Activated CD8-positive, alpha-beta memory T cell treated with anti-CD3 and anti-CD28 coated beads, Interleukin-2, amount 50 U/mL, for 48 hours (primary cell): ENCODE results near the gene SYNM.

ENCODE experiments used
- DNase-seq: peaks from one replicate; pipeline ENCODE4 v3.0.0-alpha.2; 2020

Gene SYNM

GRCh38 chr15:99125061-99125891 lies 20.4 kb downstream of the SYNM start:
- DNase-seq = no peak

- no peak for DNase-seq
Measured at GRCh38 chr15:99126131-99126588, 21.3 kb downstream of the SYNM start.

- DNase-seq = no peak
Measured at GRCh38 chr15:99126930-99127329, 22.1 kb downstream of the SYNM start.

GRCh38 chr15:99127773-99128172 lies 22.9 kb downstream of the SYNM start:
- no peak for DNase-seq

- DNase-seq = no peak
Measured at GRCh38 chr15:99128411-99128810, 23.5 kb downstream of the SYNM start.

GRCh38 chr15:99129644-99130043 lies 24.8 kb downstream of the SYNM start:
- DNase-seq = no peak

GRCh38 chr15:99130314-99130713 lies 25.4 kb downstream of the SYNM start:
- DNase-seq = no peak

- DNase-seq = no peak
Measured at GRCh38 chr15:99130765-99131440, 26.0 kb downstream of the SYNM start.

GRCh38 chr15:99131441-99132023 lies 26.7 kb downstream of the SYNM start:
- DNase-seq = no peak

- no peak for DNase-seq
Measured at GRCh38 chr15:99132122-99132521, 27.2 kb downstream of the SYNM start.

- no peak for DNase-seq
Measured at GRCh38 chr15:99132634-99133287, 27.9 kb downstream of the SYNM start.

- DNase-seq = no peak
Measured at GRCh38 chr15:99134317-99134821, 29.5 kb downstream of the SYNM start.

GRCh38 chr15:99135194-99135593 lies 30.3 kb downstream of the SYNM start:
- DNase-seq = no peak

- DNase-seq = no peak
Measured at GRCh38 chr15:99137111-99137546, 32.2 kb downstream of the SYNM start.

- no peak for DNase-seq
Measured at GRCh38 chr15:99137877-99138276, 33.0 kb downstream of the SYNM start.

- DNase-seq = no peak
Measured at GRCh38 chr15:99138491-99138982, 33.7 kb downstream of the SYNM start.

- DNase-seq = no peak
Measured at GRCh38 chr15:99139276-99139675, 34.4 kb downstream of the SYNM start.

GRCh38 chr15:99140590-99140989 lies 35.7 kb downstream of the SYNM start:
- DNase-seq = no peak

- no peak for DNase-seq
Measured at GRCh38 chr15:99141943-99142342, 37.1 kb downstream of the SYNM start.

GRCh38 chr15:99142562-99142961 lies 37.7 kb downstream of the SYNM start:
- no peak for DNase-seq

GRCh38 chr15:99143242-99143641 lies 38.4 kb downstream of the SYNM start:
- no peak for DNase-seq

- DNase-seq = no peak
Measured at GRCh38 chr15:99143655-99144610, 39.1 kb downstream of the SYNM start.
